ENCODE results near the gene ABO.

The ABO gene

GRCh38 chr9:133256686-133257091 lies 18.3 kb downstream of the ABO start:
- in situ Hi-C loops (cut with MboI; ENCODE audit: low sequenced_read_pairs, unreplicated experiment): no loop called here
- DNase-seq (ENCODE audit: low spot score): no peak
- no peak for TF ChIP-seq CTCF (IDR thresholded peaks at IDR 0.05; ENCODE audit: borderline replicate concordance, control extremely low read depth, extremely low read depth, insufficient read depth, missing control alignments)

GRCh38 chr9:133256136-133256461 lies 18.9 kb downstream of the ABO start:
- in situ Hi-C loops (cut with MboI; ENCODE audit: low sequenced_read_pairs, unreplicated experiment): no loop called here
- DNase-seq (ENCODE audit: low spot score): no peak
- TF ChIP-seq CTCF (IDR thresholded peaks at IDR 0.05; ENCODE audit: borderline replicate concordance, control extremely low read depth, extremely low read depth, insufficient read depth, missing control alignments): no peak

GRCh38 chr9:133255371-133256135 lies 19.4 kb downstream of the ABO start:
- DNase-seq (ENCODE audit: low spot score): no peak
- in situ Hi-C loops (cut with MboI; ENCODE audit: low sequenced_read_pairs, unreplicated experiment): no loop called here

GRCh38 chr9:133254471-133254870 lies 20.5 kb downstream of the ABO start:
- no peak for TF ChIP-seq CTCF (IDR thresholded peaks at IDR 0.05; ENCODE audit: borderline replicate concordance, control extremely low read depth, extremely low read depth, insufficient read depth, missing control alignments)
- in situ Hi-C loops (cut with MboI; ENCODE audit: low sequenced_read_pairs, unreplicated experiment): no loop called here
- DNase-seq (ENCODE audit: low spot score): no peak

More at GRCh38 chr9:133255371-133256135, 19.4 kb downstream of the ABO start:
- no peak for TF ChIP-seq CTCF (IDR thresholded peaks at IDR 0.05; ENCODE audit: borderline replicate concordance, control extremely low read depth, extremely low read depth, insufficient read depth, missing control alignments)

- in situ Hi-C loops (cut with MboI; ENCODE audit: low sequenced_read_pairs, unreplicated experiment): no loop called here
- DNase-seq (ENCODE audit: low spot score): no peak
- no peak for TF ChIP-seq CTCF (IDR thresholded peaks at IDR 0.05; ENCODE audit: borderline replicate concordance, control extremely low read depth, extremely low read depth, insufficient read depth, missing control alignments)
Observed at GRCh38 chr9:133253268-133253667, 21.7 kb downstream of the ABO start.

- peak; percentile 24 for DNase-seq (ENCODE audit: low spot score)
- in situ Hi-C loops (cut with MboI; ENCODE audit: low sequenced_read_pairs, unreplicated experiment): no loop called here
- no peak for TF ChIP-seq CTCF (IDR thresholded peaks at IDR 0.05; ENCODE audit: borderline replicate concordance, control extremely low read depth, extremely low read depth, insufficient read depth, missing control alignments)
Observed at GRCh38 chr9:133252301-133253020, 22.5 kb downstream of the ABO start.

Data from GM13976 (cell line).